Measurements from ENCODE around the gene TMEM145.
"Not testable (repeated sequence)": the region's sequence is repeated elsewhere in the genome, so short reads cannot be mapped to it uniquely, and the experiment has no call there.

The TMEM145 gene

GRCh38 chr19:42332059-42332458 lies 18.9 kb downstream of the TMEM145 start:
- no peak for TF ChIP-seq CTCF (IDR thresholded peaks at IDR 0.05; ENCODE audit: low read depth, low read length)
- no peak overlapping the region for H3K4me3 ChIP-seq (ENCODE audit: low read depth, low read length)

GRCh38 chr19:42333018-42333417 lies 19.9 kb downstream of the TMEM145 start:
- TF ChIP-seq CTCF (IDR thresholded peaks at IDR 0.05; ENCODE audit: low read depth, low read length) = no peak
- no peak overlapping the region for H3K4me3 ChIP-seq (ENCODE audit: low read depth, low read length)

- no peak overlapping the region for H3K4me3 ChIP-seq (ENCODE audit: low read depth, low read length)
- no peak for TF ChIP-seq CTCF (IDR thresholded peaks at IDR 0.05; ENCODE audit: low read depth, low read length)
Measured at GRCh38 chr19:42333975-42334696, 21.0 kb downstream of the TMEM145 start.

GRCh38 chr19:42334697-42335373 lies 21.7 kb downstream of the TMEM145 start:
- TF ChIP-seq CTCF (IDR thresholded peaks at IDR 0.05; ENCODE audit: low read depth, low read length) = no peak
- H3K4me3 ChIP-seq (ENCODE audit: low read depth, low read length) = no peak overlapping the region

GRCh38 chr19:42335374-42335936 lies 22.3 kb downstream of the TMEM145 start:
- no peak for TF ChIP-seq CTCF (IDR thresholded peaks at IDR 0.05; ENCODE audit: low read depth, low read length)
- H3K4me3 ChIP-seq (ENCODE audit: low read depth, low read length) = no peak overlapping the region

GRCh38 chr19:42335971-42336370 lies 22.9 kb downstream of the TMEM145 start:
- no peak overlapping the region for H3K4me3 ChIP-seq (ENCODE audit: low read depth, low read length)
- TF ChIP-seq CTCF (IDR thresholded peaks at IDR 0.05; ENCODE audit: low read depth, low read length) = no peak

- H3K4me3 ChIP-seq (ENCODE audit: low read depth, low read length) = not testable (repeated sequence)
Measured at GRCh38 chr19:42339126-42339860, 26.2 kb downstream of the TMEM145 start.

- H3K4me3 ChIP-seq (ENCODE audit: low read depth, low read length) = not testable (repeated sequence)
Measured at GRCh38 chr19:42339922-42340321, 26.8 kb downstream of the TMEM145 start.
